IMR-90 (cell line): Measurements from ENCODE around the gene TAGLN3. TPM values are rescaled to one million over a fixed set of nuclear protein-coding genes. Genes with fewer than 3 reads are reported as not detected.

Experiments used
- ATAC-seq: fragments of 200-7000 bp; cut with Tn5 transposase; 2 replicates; pipeline ENCODE4 v1.9.1; 2020; ENCODE audit warnings: low read depth, mild to moderate bottlenecking, moderate library complexity
- BruUV-seq: library from RNA; stranded (reverse); fragments of 400-500 nt; replicated peaks from 2 replicates; lab custom pipeline; 2021; lab: Mats Ljungman, UMichigan
- CTCF ChIA-PET: fragments of 300-600 bp; formaldehyde crosslinking; extraction: SDS; loops from one replicate; lab custom pipeline; 2021; ENCODE audit warnings: antibody characterized with exemption; lab: Yijun Ruan, JAX
- POLR2A ChIA-PET: fragments of 300-600 bp; sonication (Branson Sonifier 250); formaldehyde crosslinking; loops from one replicate; lab custom pipeline; 2022; ENCODE audit warnings: antibody characterized with exemption; ENCODE audit not compliant: unreplicated experiment; lab: Charles Lee
- DNase-seq: peaks from one replicate; pipeline ENCODE4 v3.0.0; 2013
- H2AFZ ChIP-seq: replicated peaks from 2 replicates; pipeline ENCODE3; 2013; ENCODE audit warnings: low read length, mild to moderate bottlenecking; ENCODE audit not compliant: poor library complexity
- H2AK5ac ChIP-seq: 2 replicates; pipeline ENCODE4 v1.6.1; 2013; ENCODE audit warnings: low read depth, low read length, inconsistent platforms
- H2AK9ac ChIP-seq: replicated peaks from 2 replicates; pipeline ENCODE3; 2013; ENCODE audit warnings: mild to moderate bottlenecking, low read depth, low read length, moderate library complexity; ENCODE audit not compliant: poor library complexity
- H2BK120ac ChIP-seq: 2 replicates; pipeline ENCODE4 v1.6.1; 2013; ENCODE audit warnings: low read depth, low read length, inconsistent platforms
- H2BK15ac ChIP-seq: 3 replicates; pipeline ENCODE4 v1.6.1; 2013; ENCODE audit warnings: low read depth, low read length, inconsistent platforms
- H2BK20ac ChIP-seq: 2 replicates; pipeline ENCODE4 v1.6.1; 2013; ENCODE audit warnings: low read depth, mild to moderate bottlenecking, inconsistent platforms, low read length, moderate library complexity
- H2BK5ac ChIP-seq: 2 replicates; pipeline ENCODE4 v1.6.1; 2013; ENCODE audit warnings: mild to moderate bottlenecking, low read depth, low read length, inconsistent platforms; ENCODE audit not compliant: poor library complexity, severe bottlenecking
- H3K14ac ChIP-seq: replicated peaks from 2 replicates; pipeline ENCODE4 v1.6.1; 2013; ENCODE audit warnings: low read depth, low read length, inconsistent platforms
- H3K18ac ChIP-seq: 2 replicates; pipeline ENCODE4 v1.6.1; 2013; ENCODE audit warnings: low read depth, low read length, control low read depth
- H3K23ac ChIP-seq: 2 replicates; pipeline ENCODE4 v1.6.1; 2013; ENCODE audit warnings: low read depth, low read length, inconsistent platforms
- H3K27ac ChIP-seq: 2 replicates; pipeline ENCODE4 v1.5.1; 2013; ENCODE audit warnings: mild to moderate bottlenecking, control low read depth, low read length; ENCODE audit not compliant: insufficient read depth
- H3K27me3 ChIP-seq: 2 replicates; pipeline ENCODE4 v1.6.1; 2013; ENCODE audit warnings: low read length; ENCODE audit not compliant: control insufficient read depth, insufficient read depth
- H3K36me3 ChIP-seq: 2 replicates; pipeline ENCODE4 v1.6.1; 2013; ENCODE audit warnings: low read length, mixed read lengths; ENCODE audit not compliant: control insufficient read depth, insufficient read depth
- H3K4ac ChIP-seq: 2 replicates; pipeline ENCODE4 v1.6.1; 2013; ENCODE audit warnings: low read depth, low read length, inconsistent platforms
- H3K4me1 ChIP-seq: 2 replicates; pipeline ENCODE4 v1.6.1; 2013; ENCODE audit warnings: low read length, mixed read lengths; ENCODE audit not compliant: control insufficient read depth, insufficient read depth
- H3K4me2 ChIP-seq: 2 replicates; pipeline ENCODE4 v1.6.1; 2013; ENCODE audit warnings: low read depth, mild to moderate bottlenecking, control low read depth, low read length, moderate library complexity
- H3K4me3 ChIP-seq: 2 replicates; pipeline ENCODE4 v1.5.1; 2013; ENCODE audit warnings: low read depth, mild to moderate bottlenecking, control low read depth, low read length, moderate library complexity; ENCODE audit not compliant: insufficient read depth
- H3K56ac ChIP-seq: 2 replicates; pipeline ENCODE4 v1.6.1; 2013; ENCODE audit warnings: low read length, inconsistent platforms; ENCODE audit not compliant: insufficient read depth; ENCODE audit errors: extremely low read depth
- H3K79me1 ChIP-seq, 2 experiments: 2 replicates each; pipeline ENCODE4 v1.6.1; 2013; ENCODE audit warnings: low read length in 2 of 2, inconsistent platforms in 1 of 2, low read depth in 1 of 2
- H3K9ac ChIP-seq: 2 replicates; pipeline ENCODE4 v1.6.1; 2013; ENCODE audit warnings: low read depth, low read length, control low read depth
- H3K9me1 ChIP-seq: 2 replicates; pipeline ENCODE4 v1.6.1; 2013; ENCODE audit warnings: low read length, inconsistent platforms; ENCODE audit not compliant: insufficient read depth
- H3K9me3 ChIP-seq: 2 replicates; pipeline ENCODE4 v1.6.1; 2013; ENCODE audit warnings: low read length; ENCODE audit not compliant: control insufficient read depth, insufficient read depth
- H4K20me1 ChIP-seq: 2 replicates; pipeline ENCODE4 v1.6.1; 2013; ENCODE audit warnings: low read length, inconsistent platforms; ENCODE audit not compliant: insufficient read depth
- H4K5ac ChIP-seq: 2 replicates; pipeline ENCODE4 v1.6.1; 2013; ENCODE audit warnings: mild to moderate bottlenecking, low read depth, low read length, control low read depth
- H4K8ac ChIP-seq, 2 experiments: 2 replicates each; pipeline ENCODE4 v1.6.1; 2013; ENCODE audit warnings: low read depth in 2 of 2, low read length in 2 of 2, control low read depth in 1 of 2, inconsistent platforms in 1 of 2
- H4K91ac ChIP-seq: 2 replicates; pipeline ENCODE4 v1.6.1; 2013; ENCODE audit warnings: low read depth, low read length, inconsistent platforms; ENCODE audit not compliant: insufficient read depth
- BHLHE40 ChIP-seq: fragments of 150-350 bp; IDR thresholded peaks from 2 replicates; pipeline ENCODE4 v1.6.1; 2016; ENCODE audit warnings: mild to moderate bottlenecking, low read depth, low read length
- CEBPB ChIP-seq: IDR thresholded peaks from 2 replicates; pipeline ENCODE4 v1.6.1; 2012; ENCODE audit warnings: low read depth, low read length, improper control_type of control experiment
- CTCF ChIP-seq: conservative IDR thresholded peaks from 2 replicates; pipeline ENCODE4 v1.5.1; 2012; ENCODE audit warnings: mild to moderate bottlenecking, low read depth, low read length, improper control_type of control experiment
- FOS ChIP-seq: fragments of 150-350 bp; IDR thresholded peaks from 2 replicates; pipeline ENCODE4 v1.6.1; 2016; ENCODE audit warnings: low read depth, low read length
- MAFK ChIP-seq: IDR thresholded peaks from 2 replicates; pipeline ENCODE4 v1.6.1; 2012; ENCODE audit warnings: low read depth, low read length, improper control_type of control experiment
- MXI1 ChIP-seq: IDR thresholded peaks from 2 replicates; pipeline ENCODE4 v1.6.1; 2012; ENCODE audit warnings: low read depth, mild to moderate bottlenecking, low read length, moderate library complexity, borderline replicate concordance
- NFE2L2 ChIP-seq: fragments of 150-350 bp; IDR thresholded peaks from 2 replicates; pipeline ENCODE4 v1.6.1; 2016; ENCODE audit warnings: low read depth, mild to moderate bottlenecking, low read length
- POLR2A ChIP-seq: IDR thresholded peaks from 2 replicates; pipeline ENCODE4 v1.6.1; 2012; ENCODE audit warnings: mild to moderate bottlenecking, low read depth, low read length
- RCOR1 ChIP-seq: IDR thresholded peaks from 2 replicates; pipeline ENCODE4 v1.6.1; 2012; ENCODE audit warnings: mild to moderate bottlenecking, low read length, improper control_type of control experiment; ENCODE audit not compliant: insufficient replicate concordance
- RFX5 ChIP-seq: IDR thresholded peaks from 2 replicates; pipeline ENCODE4 v1.8.0; 2012; ENCODE audit warnings: low read depth, mild to moderate bottlenecking, low read length, moderate library complexity
- WGBS, 2 experiments: methylation state at CpG; one replicate each; pipeline versions ENCODE4 v1.1.5 to v1.1.7; 2013; ENCODE audit warnings: missing lambda C conversion rate in 2 of 2; ENCODE audit not compliant: insufficient read length in 1 of 2; ENCODE audit errors: extremely low coverage in 2 of 2; 5-methylcytosine and 5-hydroxymethylcytosine counted together
- dilution Hi-C: fragments of 300-500 bp; cut with HindIII; formaldehyde crosslinking; loops from one replicate; pipeline ENCODE4 v1.14.3; 2018; ENCODE audit warnings: low sequenced_read_pairs; ENCODE audit not compliant: unreplicated experiment
- in situ Hi-C: fragments of 300-500 bp; cut with MboI; formaldehyde crosslinking; loops from 3 replicates; pipeline ENCODE4 v1.14.3; 2019; ENCODE audit warnings: low sequenced_read_pairs, inconsistent platforms, mixed read lengths
- intact Hi-C: fragments of 100-400 bp; cut with micrococcal nuclease; formaldehyde crosslinking; loops from 2 replicates; pipeline ENCODE4 v1.10.0; 2022
- polyA plus RNA-seq, 3 experiments: library from polyadenylated mRNA; depleted of rRNA; stranded (reverse); fragments of >200 nt; gene quantifications; 2 replicates each; pipeline ENCODE4 v1.2.3, GENCODE V29; 2012; ENCODE audit warnings: low replicate concordance in 1 of 3
- total RNA-seq: library from RNA; depleted of rRNA; stranded (reverse); fragments of >200 nt; gene quantifications from 2 replicates; pipeline ENCODE4 v1.2.3, GENCODE V29; 2012
- TF ChIP-seq, protein P1 (sequence below): fragments of 150-350 bp; IDR thresholded peaks from 2 replicates; pipeline ENCODE4 v1.6.1; 2017; ENCODE audit warnings: mild to moderate bottlenecking, antibody characterized with exemption, low read length, low read depth
- TF ChIP-seq, protein P2 (sequence below): fragments of 150-350 bp; IDR thresholded peaks from 2 replicates; pipeline ENCODE4 v1.6.1; 2016; ENCODE audit warnings: low read depth, mild to moderate bottlenecking, low read length, moderate library complexity, borderline replicate concordance

The TAGLN3 gene
- total and polyA plus RNA-seq, 2 of the 4 experiments (the other 2 are of a cell fraction), result 3.2 to 7.7 TPM

- no peak for TF ChIP-seq RFX5
These were observed 31.0 kb upstream of the TAGLN3 start (continued) for GRCh38 chr3:111967651-111968274.

DNA sequence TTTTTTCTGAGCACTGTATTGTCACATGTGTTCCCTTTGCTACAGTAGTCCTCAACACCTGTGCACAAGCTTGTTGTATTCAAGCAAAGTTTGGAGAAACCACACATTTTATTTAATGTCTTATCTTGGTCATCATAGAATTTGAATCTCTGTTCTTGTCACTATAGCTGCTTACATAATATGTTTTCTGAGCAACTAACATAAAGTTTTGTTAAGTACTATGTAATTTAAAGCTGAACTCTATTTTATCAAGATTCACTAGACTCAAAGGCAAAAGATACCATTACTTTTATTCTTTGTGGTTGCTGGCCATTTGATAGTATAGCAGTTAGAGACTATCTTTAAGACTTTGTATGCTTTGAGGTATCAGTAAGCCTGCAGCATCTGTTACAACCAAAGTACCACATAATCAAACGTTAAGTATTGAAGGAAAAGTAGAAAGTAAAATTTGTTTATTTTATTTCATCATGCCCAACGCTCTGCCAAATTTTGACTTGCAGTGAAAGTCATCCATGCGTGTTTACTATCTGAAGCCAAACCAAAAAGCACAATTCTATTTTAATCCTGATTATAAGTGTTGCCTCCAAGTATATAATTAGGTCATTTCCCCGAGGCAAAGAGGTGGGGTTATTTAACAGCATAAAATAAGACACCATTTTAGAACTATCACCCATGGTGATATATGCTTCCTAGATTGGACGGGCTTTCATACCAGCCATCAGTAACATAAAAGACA lies 30.2 kb upstream of the TAGLN3 start:
- H3K36me3 ChIP-seq, result peaks cover 1% of the 10 kb centered on the region
- H3K56ac ChIP-seq, result no peak overlapping the region
- DNase-seq (peak; percentile 12), ATAC-seq (no peak)
- H3K4me1 ChIP-seq, result no peaks in the 10 kb centered on the region
- H4K8ac ChIP-seq, result no peak overlapping the region
- H3K79me1 ChIP-seq, result no peaks in the 10 kb centered on the region
- dilution Hi-C loops (loop anchor here (25.0 kb wide), 1 partner anchor 256 kb away; no protein-coding TSS in a partner anchor), in situ Hi-C loops (loop anchor here (25.0 kb wide), 1 partner anchor 381 kb away; the partner anchor contains the start of gene ZBED2), intact Hi-C loops (loop anchor here (5.0 to 10.0 kb wide), 2 partner anchors 301 to 394 kb away; no protein-coding TSS in a partner anchor)
- H2AFZ ChIP-seq, result no peak overlapping the region
- no peak overlapping the region for H3K4me3 ChIP-seq
- H3K4ac ChIP-seq, result no peak overlapping the region
- H3K27me3 ChIP-seq, result no peaks in the 10 kb centered on the region
- no peak overlapping the region for H2AK9ac ChIP-seq
- H2BK5ac ChIP-seq, result no peak overlapping the region
- no peak overlapping the region for H4K91ac ChIP-seq
- H3K23ac ChIP-seq, result no peak overlapping the region
- H2BK120ac ChIP-seq, result no peak overlapping the region
- H4K5ac ChIP-seq, result no peak overlapping the region
- H3K27ac ChIP-seq, result no peak overlapping the region
- no peaks in the 10 kb centered on the region for H3K9me1 ChIP-seq
- no TSS peak for BruUV-seq
- no peak overlapping the region for H3K9ac ChIP-seq
- no peak overlapping the region for H3K18ac ChIP-seq
- H2AK5ac ChIP-seq, result no peak overlapping the region
- POLR2A ChIA-PET, result no interaction called here
- H2BK20ac ChIP-seq, result no peak overlapping the region
- no CpG with 5 or more reads among the region's 5 CpGs for WGBS, 2 experiments
- no peak overlapping the region for H3K4me2 ChIP-seq
- no peaks in the 10 kb centered on the region for H3K9me3 ChIP-seq
- no peak overlapping the region for H3K14ac ChIP-seq
- CTCF ChIA-PET, result interaction anchor here (0.6 to 2.9 kb wide), 15 partner anchors 10 to 1725 kb away, joined by 3 to 28 read pairs (median 6); no protein-coding TSS in a partner anchor
- H4K20me1 ChIP-seq, result no peaks in the 10 kb centered on the region
- H2BK15ac ChIP-seq, result no peak overlapping the region
- TF ChIP-seq CEBPB (no peak), MXI1 (no peak), POLR2A (no peak), NFE2L2 (no peak), FOS (no peak), RCOR1 (no peak), BHLHE40 (no peak), MAFK (no peak), CTCF (no peak)
- TF ChIP-seq, protein P1, sequence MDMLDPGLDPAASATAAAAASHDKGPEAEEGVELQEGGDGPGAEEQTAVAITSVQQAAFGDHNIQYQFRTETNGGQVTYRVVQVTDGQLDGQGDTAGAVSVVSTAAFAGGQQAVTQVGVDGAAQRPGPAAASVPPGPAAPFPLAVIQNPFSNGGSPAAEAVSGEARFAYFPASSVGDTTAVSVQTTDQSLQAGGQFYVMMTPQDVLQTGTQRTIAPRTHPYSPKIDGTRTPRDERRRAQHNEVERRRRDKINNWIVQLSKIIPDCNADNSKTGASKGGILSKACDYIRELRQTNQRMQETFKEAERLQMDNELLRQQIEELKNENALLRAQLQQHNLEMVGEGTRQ, result no peak
- TF ChIP-seq, protein P2, sequence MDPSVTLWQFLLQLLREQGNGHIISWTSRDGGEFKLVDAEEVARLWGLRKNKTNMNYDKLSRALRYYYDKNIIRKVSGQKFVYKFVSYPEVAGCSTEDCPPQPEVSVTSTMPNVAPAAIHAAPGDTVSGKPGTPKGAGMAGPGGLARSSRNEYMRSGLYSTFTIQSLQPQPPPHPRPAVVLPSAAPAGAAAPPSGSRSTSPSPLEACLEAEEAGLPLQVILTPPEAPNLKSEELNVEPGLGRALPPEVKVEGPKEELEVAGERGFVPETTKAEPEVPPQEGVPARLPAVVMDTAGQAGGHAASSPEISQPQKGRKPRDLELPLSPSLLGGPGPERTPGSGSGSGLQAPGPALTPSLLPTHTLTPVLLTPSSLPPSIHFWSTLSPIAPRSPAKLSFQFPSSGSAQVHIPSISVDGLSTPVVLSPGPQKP, result no peak
